Measurements from ENCODE around the gene ADGRV1.

ADGRV1 gene

GRCh38 chr5:91025449-91025848, 466.9 kb downstream of the ADGRV1 start:
- no peak for DNase-seq (ENCODE audit: low read depth)
- TF ChIP-seq, protein P1, sequence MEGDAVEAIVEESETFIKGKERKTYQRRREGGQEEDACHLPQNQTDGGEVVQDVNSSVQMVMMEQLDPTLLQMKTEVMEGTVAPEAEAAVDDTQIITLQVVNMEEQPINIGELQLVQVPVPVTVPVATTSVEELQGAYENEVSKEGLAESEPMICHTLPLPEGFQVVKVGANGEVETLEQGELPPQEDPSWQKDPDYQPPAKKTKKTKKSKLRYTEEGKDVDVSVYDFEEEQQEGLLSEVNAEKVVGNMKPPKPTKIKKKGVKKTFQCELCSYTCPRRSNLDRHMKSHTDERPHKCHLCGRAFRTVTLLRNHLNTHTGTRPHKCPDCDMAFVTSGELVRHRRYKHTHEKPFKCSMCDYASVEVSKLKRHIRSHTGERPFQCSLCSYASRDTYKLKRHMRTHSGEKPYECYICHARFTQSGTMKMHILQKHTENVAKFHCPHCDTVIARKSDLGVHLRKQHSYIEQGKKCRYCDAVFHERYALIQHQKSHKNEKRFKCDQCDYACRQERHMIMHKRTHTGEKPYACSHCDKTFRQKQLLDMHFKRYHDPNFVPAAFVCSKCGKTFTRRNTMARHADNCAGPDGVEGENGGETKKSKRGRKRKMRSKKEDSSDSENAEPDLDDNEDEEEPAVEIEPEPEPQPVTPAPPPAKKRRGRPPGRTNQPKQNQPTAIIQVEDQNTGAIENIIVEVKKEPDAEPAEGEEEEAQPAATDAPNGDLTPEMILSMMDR (conservative IDR thresholded peaks at IDR 0.05; ENCODE audit: low read depth, low read length): no peak

DNA sequence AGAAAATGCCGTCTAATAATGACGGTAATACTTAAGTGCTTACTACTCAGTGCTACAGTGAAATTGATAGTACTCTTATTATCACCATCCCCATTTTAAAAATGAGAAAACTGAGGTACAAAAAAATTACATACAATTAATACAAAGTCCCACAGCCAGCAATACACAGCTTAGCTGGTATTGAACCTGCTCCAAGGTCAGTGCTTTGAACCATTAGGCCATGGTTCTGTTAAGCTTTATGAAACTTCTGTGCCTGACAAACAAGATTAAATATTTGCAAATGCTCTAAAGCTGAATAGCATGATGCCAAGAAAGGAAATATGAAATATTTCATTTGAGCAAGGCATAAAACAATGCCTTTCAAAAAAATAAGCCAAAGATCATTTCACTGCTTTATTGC, 467.4 kb downstream of the ADGRV1 start:
- no peak for DNase-seq (ENCODE audit: low read depth)
- TF ChIP-seq, protein P1 (conservative IDR thresholded peaks at IDR 0.05; ENCODE audit: low read depth, low read length): no peak
- no peak overlapping the region for H3K4me3 ChIP-seq (ENCODE audit: low read depth, low read length)

More at GRCh38 chr5:91025449-91025848, 466.9 kb downstream of the ADGRV1 start:
- no peak overlapping the region for H3K4me3 ChIP-seq (ENCODE audit: low read depth, low read length)

DNA sequence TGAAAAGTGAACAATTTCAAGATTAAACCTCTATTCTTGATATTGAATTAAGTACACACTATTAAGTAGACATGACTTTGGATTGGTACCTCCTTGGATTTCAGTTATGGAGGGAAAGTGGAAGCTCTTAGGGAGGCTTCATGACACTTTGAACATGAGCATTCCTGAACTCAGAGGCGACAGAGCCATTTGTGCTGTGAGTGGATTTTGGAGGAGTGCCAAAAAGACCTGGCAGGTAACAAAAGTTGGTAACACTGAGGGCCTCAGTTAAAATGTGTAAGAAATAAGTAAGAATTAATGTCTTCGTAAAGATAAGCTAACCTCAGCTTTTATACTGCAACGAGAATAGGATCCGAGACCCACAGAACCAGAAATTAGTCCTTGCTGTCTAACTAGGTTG, 467.9 kb downstream of the ADGRV1 start:
- TF ChIP-seq, protein P1 (conservative IDR thresholded peaks at IDR 0.05; ENCODE audit: low read depth, low read length): no peak
- DNase-seq (ENCODE audit: low read depth): no peak
- H3K4me3 ChIP-seq (ENCODE audit: low read depth, low read length): no peak overlapping the region

GRCh38 chr5:91027405-91028139, 469.0 kb downstream of the ADGRV1 start:
- H3K4me3 ChIP-seq (ENCODE audit: low read depth, low read length): no peak overlapping the region
- no peak for DNase-seq (ENCODE audit: low read depth)
- TF ChIP-seq, protein P1 (conservative IDR thresholded peaks at IDR 0.05; ENCODE audit: low read depth, low read length): no peak

DNA sequence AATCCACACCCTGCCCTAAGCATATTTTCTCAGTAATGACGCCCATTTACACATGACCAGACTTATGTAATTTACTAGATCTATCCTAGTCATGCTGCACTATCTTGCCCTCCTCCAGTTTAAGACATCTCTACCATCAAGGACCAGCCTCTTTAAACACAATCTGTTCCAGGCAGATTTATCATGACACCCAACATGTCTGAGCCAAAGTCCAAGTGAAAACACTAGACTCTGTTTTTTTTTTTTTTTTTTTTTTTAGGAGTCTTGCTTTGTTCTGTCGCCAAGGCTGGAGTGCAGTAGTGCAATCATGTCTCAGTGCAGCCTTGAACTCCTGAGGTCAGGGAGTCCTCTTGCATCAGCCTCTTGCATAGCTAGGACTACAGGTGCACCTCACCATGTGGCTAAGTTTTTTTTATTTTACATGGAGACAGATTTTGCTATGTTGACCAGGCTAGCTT, 469.9 kb downstream of the ADGRV1 start:
- TF ChIP-seq, protein P1 (conservative IDR thresholded peaks at IDR 0.05; ENCODE audit: low read depth, low read length): no peak
- no peak for DNase-seq (ENCODE audit: low read depth)
- no peak overlapping the region for H3K4me3 ChIP-seq (ENCODE audit: low read depth, low read length)

DNA sequence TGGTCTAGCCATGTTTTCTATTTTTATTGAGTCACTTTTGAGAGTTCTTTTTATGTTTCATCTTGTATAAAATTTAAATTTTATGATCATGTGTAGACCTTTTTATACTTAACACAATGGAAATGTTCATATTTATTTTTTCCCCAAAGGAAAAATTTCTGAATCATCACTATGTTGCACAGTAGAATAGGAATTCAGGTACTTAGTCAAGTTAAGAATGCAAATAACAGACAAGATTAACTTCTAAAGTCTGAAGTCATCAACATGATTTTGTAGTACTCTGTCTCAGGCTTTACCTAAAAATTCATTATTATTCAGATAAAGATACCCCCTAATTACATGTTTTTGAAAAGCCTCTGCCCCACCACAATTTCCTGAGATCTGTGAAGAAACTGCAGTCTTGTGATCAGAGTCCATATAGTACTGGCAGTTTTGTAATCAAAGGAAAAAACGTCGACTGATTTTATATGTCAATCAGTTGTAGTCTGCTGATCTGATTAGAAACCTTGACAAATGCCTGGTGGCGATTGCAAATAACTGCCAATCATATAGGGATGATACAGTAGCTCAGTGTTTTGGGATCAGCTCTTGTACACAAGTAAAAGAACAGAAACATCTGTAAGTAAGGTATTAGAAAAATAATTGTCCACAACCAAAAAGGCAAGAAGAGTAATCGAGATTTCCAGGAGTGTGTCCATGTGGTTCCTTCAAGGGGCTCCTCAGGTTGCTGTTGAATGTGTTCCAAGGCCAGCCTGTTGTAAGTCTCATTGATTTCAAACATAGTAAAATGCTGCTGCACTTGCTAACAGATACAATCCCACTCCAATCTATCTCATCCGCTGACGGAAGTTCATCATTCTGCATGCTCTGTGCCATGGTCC, 472.2 kb downstream of the ADGRV1 start:
- DNase-seq (ENCODE audit: low read depth): no peak

More for the DNA sequence above, 472.2 kb downstream of the ADGRV1 start:
- TF ChIP-seq, protein P1 (conservative IDR thresholded peaks at IDR 0.05; ENCODE audit: low read depth, low read length): no peak
- H3K4me3 ChIP-seq (ENCODE audit: low read depth, low read length): no peak overlapping the region

Data from choroid plexus epithelial cell (primary cell).